ENCODE results near the gene MACROD1.
"Not testable (repeated sequence)": the region's sequence is repeated elsewhere in the genome, so short reads cannot be mapped to it uniquely, and the experiment has no call there.

MACROD1 gene

DNA sequence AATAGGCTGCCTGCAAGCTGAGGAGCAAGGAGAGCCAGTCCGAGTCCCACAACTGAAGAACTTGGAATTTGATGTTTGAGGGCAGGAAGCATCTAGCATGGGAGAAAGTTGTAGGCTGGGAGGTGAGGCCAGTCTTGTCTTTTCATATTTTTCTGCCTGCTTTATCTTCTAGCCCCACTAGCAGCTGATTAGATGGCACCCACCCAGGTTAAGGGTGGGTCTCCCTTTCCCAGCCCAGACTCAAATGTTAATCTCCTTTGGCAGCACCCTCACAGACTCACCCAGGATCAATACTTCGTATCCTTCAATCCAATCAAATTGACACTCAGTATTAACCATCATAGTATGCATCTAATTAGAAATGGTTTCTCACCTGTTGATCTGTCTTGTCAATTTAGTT lies 196.5 kb downstream of the MACROD1 start:
- peaks cover under 1% of the 10 kb centered on the region; the same call in 1 of the 2 replicates for H3K79me2 ChIP-seq (ENCODE audit: insufficient read depth, low read length)
- no peak overlapping the region for H2AFZ ChIP-seq (ENCODE audit: low read depth, low read length, severe bottlenecking)
- no peak overlapping the region for H3K9ac ChIP-seq (ENCODE audit: low read length)
- no peaks in the 10 kb centered on the region; the same call in 1 of the 2 replicates for H3F3A ChIP-seq (ENCODE audit: insufficient read depth)
- no peak overlapping the region for H3K4me2 ChIP-seq (ENCODE audit: low read depth, low read length, poor library complexity, severe bottlenecking)
- no peak overlapping the region for H3K4me3 ChIP-seq (ENCODE audit: insufficient read depth, low read length, poor library complexity, severe bottlenecking)
- H3K9me3 ChIP-seq (ENCODE audit: insufficient read depth, low read length) = no peaks in the 10 kb centered on the region
- no peaks in the 10 kb centered on the region for H4K20me1 ChIP-seq (ENCODE audit: low read depth, low read length)
- TF ChIP-seq EZH2phosphoT487 (conservative IDR thresholded peaks at IDR 0.05; ENCODE audit: low read length) = no peak
- TF ChIP-seq, protein P1, sequence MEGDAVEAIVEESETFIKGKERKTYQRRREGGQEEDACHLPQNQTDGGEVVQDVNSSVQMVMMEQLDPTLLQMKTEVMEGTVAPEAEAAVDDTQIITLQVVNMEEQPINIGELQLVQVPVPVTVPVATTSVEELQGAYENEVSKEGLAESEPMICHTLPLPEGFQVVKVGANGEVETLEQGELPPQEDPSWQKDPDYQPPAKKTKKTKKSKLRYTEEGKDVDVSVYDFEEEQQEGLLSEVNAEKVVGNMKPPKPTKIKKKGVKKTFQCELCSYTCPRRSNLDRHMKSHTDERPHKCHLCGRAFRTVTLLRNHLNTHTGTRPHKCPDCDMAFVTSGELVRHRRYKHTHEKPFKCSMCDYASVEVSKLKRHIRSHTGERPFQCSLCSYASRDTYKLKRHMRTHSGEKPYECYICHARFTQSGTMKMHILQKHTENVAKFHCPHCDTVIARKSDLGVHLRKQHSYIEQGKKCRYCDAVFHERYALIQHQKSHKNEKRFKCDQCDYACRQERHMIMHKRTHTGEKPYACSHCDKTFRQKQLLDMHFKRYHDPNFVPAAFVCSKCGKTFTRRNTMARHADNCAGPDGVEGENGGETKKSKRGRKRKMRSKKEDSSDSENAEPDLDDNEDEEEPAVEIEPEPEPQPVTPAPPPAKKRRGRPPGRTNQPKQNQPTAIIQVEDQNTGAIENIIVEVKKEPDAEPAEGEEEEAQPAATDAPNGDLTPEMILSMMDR (IDR thresholded peaks at IDR 0.05; ENCODE audit: insufficient read depth, low read length, poor library complexity, severe bottlenecking) = no peak
- H3K36me3 ChIP-seq (ENCODE audit: low read length) = no peaks in the 10 kb centered on the region
- H3K27me3 ChIP-seq (ENCODE audit: low read length) = no peaks in the 10 kb centered on the region
- H3K27ac ChIP-seq (ENCODE audit: low read depth, low read length) = no peak overlapping the region
- H3K9me2 ChIP-seq (replicated peaks; ENCODE audit: insufficient read depth, low read length) = no peaks in the 10 kb centered on the region

DNA sequence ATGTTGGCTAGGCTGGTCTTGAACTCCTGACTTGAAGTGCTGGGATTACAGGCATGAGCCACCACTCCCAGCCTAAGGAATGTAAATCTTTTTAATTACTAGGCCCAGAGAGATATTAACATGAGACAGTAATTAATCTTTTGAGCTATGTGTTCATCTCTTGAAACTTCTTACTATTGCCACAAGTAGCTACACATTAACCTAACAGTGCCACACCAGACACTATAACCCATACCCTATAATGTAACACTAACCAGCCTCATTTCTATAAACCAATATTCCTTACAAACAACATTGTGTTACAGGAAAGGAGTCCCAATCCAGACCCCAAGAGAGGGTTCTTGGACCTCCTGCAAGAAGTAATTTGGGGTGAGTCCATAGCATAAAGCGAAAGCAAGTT lies 199.5 kb downstream of the MACROD1 start:
- H3K9me3 ChIP-seq (ENCODE audit: insufficient read depth, low read length) = no peaks in the 10 kb centered on the region
- H3K9me2 ChIP-seq (replicated peaks; ENCODE audit: insufficient read depth, low read length) = no peaks in the 10 kb centered on the region
- H3K9ac ChIP-seq (ENCODE audit: low read length) = no peak overlapping the region
- no peaks in the 10 kb centered on the region for H4K20me1 ChIP-seq (ENCODE audit: low read depth, low read length)
- H3K27ac ChIP-seq (ENCODE audit: low read depth, low read length) = no peak overlapping the region
- H3K4me2 ChIP-seq (ENCODE audit: low read depth, low read length, poor library complexity, severe bottlenecking) = no peak overlapping the region
- H3K4me3 ChIP-seq (ENCODE audit: insufficient read depth, low read length, poor library complexity, severe bottlenecking) = no peak overlapping the region
- H3F3A ChIP-seq (ENCODE audit: insufficient read depth) = no peaks in the 10 kb centered on the region; the same call in 1 of the 2 replicates
- H3K79me2 ChIP-seq (ENCODE audit: insufficient read depth, low read length) = no peaks in the 10 kb centered on the region
- H2AFZ ChIP-seq (ENCODE audit: low read depth, low read length, severe bottlenecking) = no peak overlapping the region
- H3K36me3 ChIP-seq (ENCODE audit: low read length) = no peaks in the 10 kb centered on the region
- H3K27me3 ChIP-seq (ENCODE audit: low read length) = no peaks in the 10 kb centered on the region
- TF ChIP-seq, protein P1 (IDR thresholded peaks at IDR 0.05; ENCODE audit: insufficient read depth, low read length, poor library complexity, severe bottlenecking) = no peak
- no peak for TF ChIP-seq EZH2phosphoT487 (conservative IDR thresholded peaks at IDR 0.05; ENCODE audit: low read length)

DNA sequence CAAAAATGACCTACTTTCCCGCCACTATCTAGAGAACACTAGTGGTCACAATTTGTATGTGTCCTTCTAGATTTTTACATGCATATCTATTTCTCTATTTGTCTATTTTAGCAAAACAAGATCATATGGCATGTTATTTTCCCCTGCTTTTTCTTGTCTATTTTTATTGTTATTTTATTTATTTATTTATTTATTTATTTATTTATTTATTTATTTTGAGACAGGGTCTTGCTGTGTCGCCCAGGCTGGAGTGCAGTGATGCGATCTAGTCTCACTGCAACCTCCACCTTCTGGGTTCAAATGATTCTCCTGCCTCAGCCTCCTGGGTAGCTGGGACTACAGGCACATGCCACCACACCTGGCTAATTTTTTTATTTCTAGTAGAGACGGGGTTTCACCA lies 202.0 kb downstream of the MACROD1 start:
- H2AFZ ChIP-seq (ENCODE audit: low read depth, low read length, severe bottlenecking); H4K20me1 ChIP-seq (ENCODE audit: low read depth, low read length); H3F3A ChIP-seq (ENCODE audit: insufficient read depth); H3K36me3 ChIP-seq (ENCODE audit: low read length); H3K9ac ChIP-seq (ENCODE audit: low read length); H3K4me2 ChIP-seq (ENCODE audit: low read depth, low read length, poor library complexity, severe bottlenecking); H3K9me3 ChIP-seq (ENCODE audit: insufficient read depth, low read length); H3K4me3 ChIP-seq (ENCODE audit: insufficient read depth, low read length, poor library complexity, severe bottlenecking); H3K9me2 ChIP-seq (replicated peaks; ENCODE audit: insufficient read depth, low read length); H3K27me3 ChIP-seq (ENCODE audit: low read length); H3K27ac ChIP-seq (ENCODE audit: low read depth, low read length); H3K79me2 ChIP-seq (ENCODE audit: insufficient read depth, low read length): not testable (repeated sequence)

DNA sequence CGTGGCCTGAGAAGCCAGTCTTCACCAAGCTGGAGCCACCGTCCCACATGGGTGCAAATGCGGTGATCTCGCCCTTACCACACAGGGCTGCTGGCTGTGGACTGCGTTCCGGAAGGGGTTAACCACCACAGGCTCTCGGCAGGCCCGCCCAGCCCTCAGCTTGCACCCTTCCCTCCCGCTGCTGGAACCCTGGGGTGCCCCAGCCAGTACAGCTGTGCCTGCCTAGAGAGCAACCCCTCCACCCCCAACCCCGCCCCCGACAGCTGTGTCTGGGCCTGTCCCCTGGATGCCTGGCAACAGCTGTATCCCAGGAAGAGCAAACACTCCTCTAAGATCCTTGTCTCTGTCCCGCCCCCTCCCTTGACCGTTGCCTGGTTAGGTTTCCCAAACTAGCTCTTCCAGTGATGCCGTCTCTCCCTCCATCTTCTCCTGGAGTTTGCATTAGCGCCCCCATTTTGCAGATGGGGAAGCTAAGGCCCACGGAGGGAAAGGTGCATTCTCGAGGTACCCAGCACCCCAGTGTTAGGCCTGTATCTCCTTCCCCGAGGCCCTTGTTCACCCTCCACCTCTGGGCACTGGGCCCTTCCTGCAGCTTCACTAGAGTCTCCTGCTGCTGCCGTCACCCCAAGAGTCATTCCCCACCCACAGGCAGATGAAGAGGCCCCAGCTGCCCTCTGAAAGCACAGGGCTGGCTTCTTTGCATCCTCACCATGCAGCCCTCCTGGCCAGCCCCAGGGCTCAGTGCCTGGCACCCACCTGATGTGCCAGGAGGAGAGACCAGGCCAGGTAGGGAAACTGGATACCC lies 204.1 kb downstream of the MACROD1 start:
- H2AFZ ChIP-seq (ENCODE audit: low read depth, low read length, severe bottlenecking) = no peak overlapping the region
- no peak overlapping the region for H3K4me2 ChIP-seq (ENCODE audit: low read depth, low read length, poor library complexity, severe bottlenecking)
- TF ChIP-seq EZH2phosphoT487 (conservative IDR thresholded peaks at IDR 0.05; ENCODE audit: low read length) = no peak
- TF ChIP-seq, protein P1 (IDR thresholded peaks at IDR 0.05; ENCODE audit: insufficient read depth, low read length, poor library complexity, severe bottlenecking) = no peak
- no peaks in the 10 kb centered on the region; the same call in 1 of the 2 replicates for H4K20me1 ChIP-seq (ENCODE audit: low read depth, low read length)
- H3K36me3 ChIP-seq (ENCODE audit: low read length) = no peaks in the 10 kb centered on the region
- H3K27me3 ChIP-seq (ENCODE audit: low read length) = no peaks in the 10 kb centered on the region
- H3K9me2 ChIP-seq (replicated peaks; ENCODE audit: insufficient read depth, low read length) = no peaks in the 10 kb centered on the region
- no peaks in the 10 kb centered on the region for H3F3A ChIP-seq (ENCODE audit: insufficient read depth)
- H3K9me3 ChIP-seq (ENCODE audit: insufficient read depth, low read length) = no peaks in the 10 kb centered on the region
- no peak overlapping the region for H3K9ac ChIP-seq (ENCODE audit: low read length)
- no peak overlapping the region for H3K4me3 ChIP-seq (ENCODE audit: insufficient read depth, low read length, poor library complexity, severe bottlenecking)
- H3K27ac ChIP-seq (ENCODE audit: low read depth, low read length) = no peak overlapping the region
- H3K79me2 ChIP-seq (ENCODE audit: insufficient read depth, low read length) = no peaks in the 10 kb centered on the region
